Endodermal cell (in vitro differentiated cells): ENCODE results near the gene TSHZ2. TPM values are rescaled to one million over a fixed set of nuclear protein-coding genes. Genes with fewer than 3 reads are reported as not detected.

Experiments used
- DNase-seq: peaks from one replicate; pipeline ENCODE4 v3.0.0-alpha.2; 2017
- H3K27ac ChIP-seq: 2 replicates; pipeline ENCODE4 v1.5.1; 2013; ENCODE audit warnings: mild to moderate bottlenecking, low read depth, low read length, moderate library complexity
- H3K27me3 ChIP-seq: 2 replicates; pipeline ENCODE4 v1.6.1; 2013; ENCODE audit warnings: mild to moderate bottlenecking, low read length, moderate library complexity; ENCODE audit not compliant: insufficient read depth, control insufficient read depth, poor library complexity, severe bottlenecking
- H3K36me3 ChIP-seq: 2 replicates; pipeline ENCODE4 v1.7.0; 2013; ENCODE audit warnings: mild to moderate bottlenecking, low read length, moderate library complexity; ENCODE audit not compliant: control insufficient read depth, insufficient read depth
- H3K4me1 ChIP-seq: one replicate; pipeline ENCODE4 v1.7.0; 2013; ENCODE audit warnings: low read length; ENCODE audit not compliant: control insufficient read depth, insufficient read depth
- H3K4me3 ChIP-seq: 2 replicates; pipeline ENCODE4 v1.5.1; 2013; ENCODE audit warnings: mild to moderate bottlenecking, low read length, moderate library complexity
- H3K9ac ChIP-seq: 2 replicates; pipeline ENCODE4 v1.6.1; 2013; ENCODE audit warnings: mild to moderate bottlenecking, low read length, moderate library complexity; ENCODE audit not compliant: poor library complexity, severe bottlenecking; ENCODE audit errors: extremely low read depth
- H3K9me3 ChIP-seq: 2 replicates; pipeline ENCODE4 v1.6.1; 2013; ENCODE audit warnings: mild to moderate bottlenecking, low read length, moderate library complexity; ENCODE audit not compliant: control insufficient read depth
- H3K27ac Mint-ChIP-seq: 2 replicates; pipeline ENCODE4 v1.8.0; 2020; ENCODE audit warnings: mixed read lengths
- H3K27me3 Mint-ChIP-seq: 2 replicates; pipeline ENCODE4 v1.8.0; 2021; ENCODE audit warnings: mild to moderate bottlenecking, mixed read lengths; ENCODE audit not compliant: insufficient read depth
- H3K36me3 Mint-ChIP-seq: 2 replicates; pipeline ENCODE4 v1.8.0; 2020; ENCODE audit warnings: low read depth, mixed read lengths
- H3K4me1 Mint-ChIP-seq: 2 replicates; pipeline ENCODE4 v1.8.0; 2020; ENCODE audit warnings: mixed read lengths
- H3K4me3 Mint-ChIP-seq: 2 replicates; pipeline ENCODE4 v1.8.0; 2020; ENCODE audit warnings: mild to moderate bottlenecking, moderate library complexity, mixed read lengths
- H3K9me3 Mint-ChIP-seq: 2 replicates; pipeline ENCODE4 v1.8.0; 2020; ENCODE audit warnings: mild to moderate bottlenecking, mixed read lengths
- WGBS, 2 experiments: methylation state at CpG; one replicate each; pipeline versions ENCODE4 v1.1.5 to v1.1.7; 2013; ENCODE audit warnings: missing lambda C conversion rate in 2 of 2, mixed read lengths in 1 of 2; ENCODE audit not compliant: insufficient coverage in 1 of 2, insufficient read length in 1 of 2; 5-methylcytosine and 5-hydroxymethylcytosine counted together
- total RNA-seq, 2 donors: library from RNA; stranded (reverse); fragmentation: NEBNext Ultra II Directional in 1 of 2; extraction: Animal tissue kit (Norgen Biotek cat#: 25700) in 1 of 2; gene quantifications; 2 replicates in 1 of 2; 3 replicates in 1 of 2; pipeline ENCODE4 v1.2.1, GENCODE V29; 2021
- TF ChIP-seq, protein P1 (sequence below): fragments of 200-600 bp; sonication (generic); conservative IDR thresholded peaks from 2 replicates; pipeline ENCODE4 v1.5.0; 2021; ENCODE audit warnings: antibody characterized with exemption, mild to moderate bottlenecking

Gene TSHZ2
- total RNA-seq, 2 donors from 2014 or later: 0.07 to 0.31 TPM

DNA sequence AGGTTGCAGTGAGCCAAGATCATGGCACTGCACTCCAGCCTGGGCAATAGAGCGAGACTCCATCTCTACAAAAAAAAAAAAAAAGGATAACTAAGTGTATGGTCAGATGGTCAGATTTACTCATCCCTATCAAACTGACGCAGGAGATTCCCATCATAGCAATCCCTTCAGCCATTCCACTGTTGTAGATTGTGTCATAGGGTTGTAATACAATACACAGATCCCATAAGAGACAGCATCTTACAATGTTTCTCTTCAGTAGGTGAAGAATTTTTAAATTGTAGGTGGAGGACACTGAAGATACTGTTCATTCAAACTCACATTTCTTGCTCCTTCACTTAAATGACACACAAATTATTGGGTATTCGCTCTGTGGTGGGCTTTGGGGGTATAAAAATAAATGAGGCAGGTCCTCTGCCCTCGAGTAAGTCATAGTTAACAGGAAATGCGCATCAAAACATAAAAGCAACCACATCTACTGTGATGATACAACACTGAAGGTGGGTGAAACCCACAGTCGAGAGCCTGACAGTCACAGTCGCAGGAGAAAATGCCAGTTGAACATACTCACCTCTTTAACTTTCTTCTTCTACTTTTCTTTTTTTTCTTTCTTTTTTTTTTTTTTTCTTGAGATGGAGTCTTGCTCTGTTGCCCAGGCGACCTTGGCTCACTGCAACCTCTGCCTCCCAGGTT, 416.0 kb downstream of the TSHZ2 start:
- no peak for DNase-seq
- H3K4me3 Mint-ChIP-seq: no peak overlapping the region
- TF ChIP-seq, protein P1, sequence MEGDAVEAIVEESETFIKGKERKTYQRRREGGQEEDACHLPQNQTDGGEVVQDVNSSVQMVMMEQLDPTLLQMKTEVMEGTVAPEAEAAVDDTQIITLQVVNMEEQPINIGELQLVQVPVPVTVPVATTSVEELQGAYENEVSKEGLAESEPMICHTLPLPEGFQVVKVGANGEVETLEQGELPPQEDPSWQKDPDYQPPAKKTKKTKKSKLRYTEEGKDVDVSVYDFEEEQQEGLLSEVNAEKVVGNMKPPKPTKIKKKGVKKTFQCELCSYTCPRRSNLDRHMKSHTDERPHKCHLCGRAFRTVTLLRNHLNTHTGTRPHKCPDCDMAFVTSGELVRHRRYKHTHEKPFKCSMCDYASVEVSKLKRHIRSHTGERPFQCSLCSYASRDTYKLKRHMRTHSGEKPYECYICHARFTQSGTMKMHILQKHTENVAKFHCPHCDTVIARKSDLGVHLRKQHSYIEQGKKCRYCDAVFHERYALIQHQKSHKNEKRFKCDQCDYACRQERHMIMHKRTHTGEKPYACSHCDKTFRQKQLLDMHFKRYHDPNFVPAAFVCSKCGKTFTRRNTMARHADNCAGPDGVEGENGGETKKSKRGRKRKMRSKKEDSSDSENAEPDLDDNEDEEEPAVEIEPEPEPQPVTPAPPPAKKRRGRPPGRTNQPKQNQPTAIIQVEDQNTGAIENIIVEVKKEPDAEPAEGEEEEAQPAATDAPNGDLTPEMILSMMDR: no peak
- no peaks in the 10 kb centered on the region for H3K36me3 Mint-ChIP-seq
- no peaks in the 10 kb centered on the region for H3K27me3 Mint-ChIP-seq
- no peaks in the 10 kb centered on the region for H3K4me1 ChIP-seq
- WGBS, 2 experiments: 99 to 100% methylated on average over 2 to 6 of the region's 8 CpGs
- no peak overlapping the region for H3K4me3 ChIP-seq
- H3K9me3 Mint-ChIP-seq: no peaks in the 10 kb centered on the region
- H3K9ac ChIP-seq: no peak overlapping the region
- peaks cover 5% of the 10 kb centered on the region for H3K4me1 Mint-ChIP-seq
- H3K27me3 ChIP-seq: no peaks in the 10 kb centered on the region
- H3K27ac ChIP-seq: no peak overlapping the region
- no peak overlapping the region for H3K27ac Mint-ChIP-seq
- H3K9me3 ChIP-seq: no peaks in the 10 kb centered on the region
- no peaks in the 10 kb centered on the region for H3K36me3 ChIP-seq

DNA sequence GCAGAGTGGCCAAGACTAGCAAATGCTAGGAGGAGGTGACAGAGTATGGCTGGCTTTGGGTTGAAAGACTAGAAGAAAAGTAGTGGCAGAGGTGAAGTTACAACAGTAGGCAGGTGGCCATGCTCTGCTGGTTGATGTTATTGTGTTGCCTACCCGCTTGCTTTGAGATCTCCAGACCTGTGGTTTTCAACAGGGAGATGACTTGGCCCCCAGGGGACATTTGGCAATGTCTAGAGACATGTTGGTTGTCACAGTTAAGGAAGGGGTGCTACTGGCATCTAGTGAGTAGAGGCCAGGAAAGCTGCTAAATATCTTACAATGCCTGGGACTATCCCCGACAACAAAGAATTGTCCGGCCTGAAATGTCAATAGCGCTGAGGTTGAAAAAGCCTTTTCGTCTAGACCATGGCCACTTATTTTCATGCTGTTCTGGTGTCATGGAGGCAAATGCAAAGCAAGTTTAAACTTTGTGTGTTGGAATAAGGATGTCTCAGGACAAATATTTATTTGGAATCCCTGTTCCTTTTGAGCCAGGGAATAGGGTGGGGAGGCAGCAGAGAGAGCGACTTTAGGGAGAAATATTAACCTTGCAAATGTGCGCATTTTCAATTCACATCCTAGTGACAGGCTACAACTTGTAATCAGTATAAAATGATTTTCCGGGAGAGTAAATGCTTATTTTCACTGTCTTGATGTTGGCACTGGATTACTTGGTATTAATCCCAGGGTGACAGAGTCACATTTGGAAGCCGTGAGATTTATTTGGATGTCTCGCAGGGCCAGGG, 417.6 kb downstream of the TSHZ2 start:
- no peaks in the 10 kb centered on the region for H3K27me3 Mint-ChIP-seq
- WGBS, 2 experiments: 92 to 95% methylated on average over 8 to 10 of the region's 10 CpGs
- Histone ChIP-seq H3K36me3 (no peaks in the 10 kb centered on the region), H3K4me1 (no peaks in the 10 kb centered on the region), H3K9ac (no peak overlapping the region), H3K27ac (no peak overlapping the region), H3K9me3 (no peaks in the 10 kb centered on the region), H3K27me3 (no peaks in the 10 kb centered on the region), H3K4me3 (no peak overlapping the region)
- H3K4me1 Mint-ChIP-seq: peaks cover 5% of the 10 kb centered on the region
- no peaks in the 10 kb centered on the region for H3K9me3 Mint-ChIP-seq
- TF ChIP-seq, protein P1: no peak
- no peak overlapping the region for H3K4me3 Mint-ChIP-seq
- no peak overlapping the region for H3K27ac Mint-ChIP-seq
- no peaks in the 10 kb centered on the region for H3K36me3 Mint-ChIP-seq
- DNase-seq: no peak

DNA sequence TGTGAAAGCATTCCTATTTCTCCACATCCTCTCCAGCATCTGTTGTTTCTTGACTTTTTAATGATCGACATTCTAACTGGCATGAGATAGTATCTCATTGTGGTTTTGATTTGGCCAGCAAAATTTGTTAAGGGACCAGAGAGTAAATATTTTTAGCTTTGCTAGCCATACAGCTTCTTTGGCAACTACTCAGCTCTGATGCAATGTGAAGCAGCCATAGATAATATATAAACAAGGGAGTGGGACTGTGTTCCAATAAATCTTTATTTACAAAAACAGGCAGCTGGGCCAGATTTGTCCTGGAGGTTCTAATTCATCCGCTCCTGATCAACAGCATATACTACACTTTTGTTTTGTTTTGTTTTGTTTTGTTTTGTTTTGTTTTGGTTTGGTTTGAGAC, 418.6 kb downstream of the TSHZ2 start:
- no peaks in the 10 kb centered on the region for H3K9me3 ChIP-seq
- Mint-ChIP-seq H3K27ac (no peak overlapping the region), H3K4me1 (peaks cover 5% of the 10 kb centered on the region), H3K36me3 (no peaks in the 10 kb centered on the region), H3K27me3 (no peaks in the 10 kb centered on the region), H3K9me3 (no peaks in the 10 kb centered on the region), H3K4me3 (no peak overlapping the region)
- H3K27me3 ChIP-seq: no peaks in the 10 kb centered on the region
- no peaks in the 10 kb centered on the region for H3K36me3 ChIP-seq
- DNase-seq: no peak
- no peak overlapping the region for H3K4me3 ChIP-seq
- H3K9ac ChIP-seq: no peak overlapping the region
- no peaks in the 10 kb centered on the region for H3K4me1 ChIP-seq
- 83 to 89% methylated on average over 1 to 2 of the region's 2 CpGs for WGBS, 2 experiments
- TF ChIP-seq, protein P1: no peak
- no peak overlapping the region for H3K27ac ChIP-seq
